ENCODE results near the gene TMEM213. TPM values are rescaled to one million over a fixed set of nuclear protein-coding genes. Genes with fewer than 3 reads are reported as not detected.

TMEM213 gene
- total RNA-seq, 1 donor from 2014 or later: not detected

DNA sequence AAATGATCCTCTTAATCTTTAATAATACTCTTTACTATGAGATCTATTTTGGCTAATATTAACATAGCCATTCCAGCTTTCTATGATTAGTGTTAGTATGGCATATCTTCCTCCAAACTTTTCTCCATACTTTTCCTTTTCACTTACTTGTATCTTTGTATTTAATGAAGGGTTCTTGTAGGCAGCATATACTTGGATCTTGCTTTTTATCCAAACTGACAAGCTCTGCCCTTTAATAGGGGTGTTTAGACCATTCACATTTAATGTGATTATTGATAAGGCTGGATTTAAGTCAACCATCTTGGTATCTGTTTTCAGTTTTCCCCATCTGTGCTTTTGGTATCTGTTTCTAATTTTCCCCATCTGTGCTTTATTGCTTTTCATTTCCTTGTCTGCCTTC, 59.9 kb downstream of the TMEM213 start:
- H3K4me3 Mint-ChIP-seq (ENCODE audit: unreplicated experiment): no peak overlapping the region
- no peak overlapping the region for H3K27ac Mint-ChIP-seq (ENCODE audit: unreplicated experiment)
- TF ChIP-seq, protein P1, sequence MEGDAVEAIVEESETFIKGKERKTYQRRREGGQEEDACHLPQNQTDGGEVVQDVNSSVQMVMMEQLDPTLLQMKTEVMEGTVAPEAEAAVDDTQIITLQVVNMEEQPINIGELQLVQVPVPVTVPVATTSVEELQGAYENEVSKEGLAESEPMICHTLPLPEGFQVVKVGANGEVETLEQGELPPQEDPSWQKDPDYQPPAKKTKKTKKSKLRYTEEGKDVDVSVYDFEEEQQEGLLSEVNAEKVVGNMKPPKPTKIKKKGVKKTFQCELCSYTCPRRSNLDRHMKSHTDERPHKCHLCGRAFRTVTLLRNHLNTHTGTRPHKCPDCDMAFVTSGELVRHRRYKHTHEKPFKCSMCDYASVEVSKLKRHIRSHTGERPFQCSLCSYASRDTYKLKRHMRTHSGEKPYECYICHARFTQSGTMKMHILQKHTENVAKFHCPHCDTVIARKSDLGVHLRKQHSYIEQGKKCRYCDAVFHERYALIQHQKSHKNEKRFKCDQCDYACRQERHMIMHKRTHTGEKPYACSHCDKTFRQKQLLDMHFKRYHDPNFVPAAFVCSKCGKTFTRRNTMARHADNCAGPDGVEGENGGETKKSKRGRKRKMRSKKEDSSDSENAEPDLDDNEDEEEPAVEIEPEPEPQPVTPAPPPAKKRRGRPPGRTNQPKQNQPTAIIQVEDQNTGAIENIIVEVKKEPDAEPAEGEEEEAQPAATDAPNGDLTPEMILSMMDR (IDR thresholded peaks at IDR 0.05): no peak
- no peaks in the 10 kb centered on the region for H3K4me1 Mint-ChIP-seq (ENCODE audit: unreplicated experiment)
- H3K36me3 Mint-ChIP-seq (ENCODE audit: unreplicated experiment): peaks cover 44% of the 10 kb centered on the region
- H3K9me3 Mint-ChIP-seq (ENCODE audit: unreplicated experiment): peaks cover 16% of the 10 kb centered on the region
- DNase-seq (ENCODE audit: extremely low spot score, unreplicated experiment): no peak
- no peaks in the 10 kb centered on the region for H3K27me3 Mint-ChIP-seq (ENCODE audit: unreplicated experiment)

DNA sequence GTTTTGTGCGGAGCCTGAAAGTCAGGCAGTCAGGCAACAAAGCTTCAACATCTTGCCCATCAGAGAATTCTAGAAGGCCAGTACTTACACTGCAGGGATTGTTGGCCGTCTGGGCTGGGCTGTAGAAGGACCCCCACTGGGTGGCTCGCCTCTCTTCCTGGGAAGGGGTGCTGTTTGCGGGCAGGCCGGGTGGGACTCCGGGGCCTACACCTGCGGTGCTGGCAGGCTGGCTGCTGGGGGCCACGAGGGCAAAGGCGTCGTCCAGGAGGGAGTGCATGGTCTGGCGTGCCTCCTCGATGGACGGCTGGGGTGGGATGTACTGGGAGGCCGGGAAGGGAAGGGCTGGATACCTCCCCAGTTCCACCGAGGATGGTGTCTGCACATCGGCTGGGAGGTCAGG, 63.3 kb downstream of the TMEM213 start:
- TF ChIP-seq, protein P1 (IDR thresholded peaks at IDR 0.05): no peak
- Mint-ChIP-seq H3K9me3 (ENCODE audit: unreplicated experiment) (peaks cover 16% of the 10 kb centered on the region), H3K27ac (ENCODE audit: unreplicated experiment) (no peak overlapping the region), H3K4me3 (ENCODE audit: unreplicated experiment) (no peak overlapping the region), H3K36me3 (ENCODE audit: unreplicated experiment) (peaks cover 45% of the 10 kb centered on the region), H3K4me1 (ENCODE audit: unreplicated experiment) (peaks cover 5% of the 10 kb centered on the region), H3K27me3 (ENCODE audit: unreplicated experiment) (no peaks in the 10 kb centered on the region)
- DNase-seq (ENCODE audit: extremely low spot score, unreplicated experiment): no peak

DNA sequence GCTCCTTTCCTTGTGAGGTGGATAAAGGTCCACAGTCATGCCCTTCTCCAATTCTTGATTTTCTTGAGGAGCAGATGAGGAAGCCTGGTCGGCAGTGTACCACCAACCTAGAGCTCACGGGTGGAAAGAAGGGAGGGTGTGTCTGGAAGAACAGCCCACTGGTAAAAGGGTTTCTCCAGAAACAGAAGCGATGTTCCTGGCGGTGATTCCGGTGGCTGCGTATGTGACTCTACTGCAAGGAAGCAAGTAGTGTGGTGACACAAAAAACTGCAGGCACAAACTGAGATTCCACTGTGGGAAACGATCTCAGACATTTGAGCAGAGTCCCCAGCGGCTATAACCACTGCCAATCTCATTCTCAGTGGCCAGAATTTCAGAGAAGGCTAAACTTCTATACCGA, 66.1 kb downstream of the TMEM213 start:
- Mint-ChIP-seq H3K4me1 (ENCODE audit: unreplicated experiment) (peaks cover 5% of the 10 kb centered on the region), H3K27me3 (ENCODE audit: unreplicated experiment) (no peaks in the 10 kb centered on the region), H3K9me3 (ENCODE audit: unreplicated experiment) (no peaks in the 10 kb centered on the region), H3K4me3 (ENCODE audit: unreplicated experiment) (no peak overlapping the region), H3K27ac (ENCODE audit: unreplicated experiment) (peak overlapping the region; percentile 28), H3K36me3 (ENCODE audit: unreplicated experiment) (peaks cover 32% of the 10 kb centered on the region)
- no peak for DNase-seq (ENCODE audit: extremely low spot score, unreplicated experiment)
- TF ChIP-seq, protein P1 (IDR thresholded peaks at IDR 0.05): no peak

DNA sequence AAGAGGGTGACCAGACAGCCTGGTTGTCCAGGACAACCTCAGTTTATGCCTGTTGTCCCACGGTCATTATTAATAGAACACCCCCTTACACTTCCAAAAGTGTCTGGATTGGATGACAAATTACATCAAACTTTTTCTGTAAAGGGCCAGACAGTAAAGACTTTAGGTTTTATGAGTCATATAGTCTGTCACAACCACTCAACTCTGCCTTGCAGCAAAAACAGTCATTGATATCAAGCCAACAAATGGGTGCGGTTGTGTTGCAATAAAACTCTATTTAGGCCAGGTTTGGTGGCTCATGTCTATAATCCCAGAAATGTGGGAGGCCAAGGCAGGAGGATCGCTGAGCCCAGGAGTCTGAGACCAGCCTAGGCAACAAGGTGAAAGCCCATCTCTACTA, 66.9 kb downstream of the TMEM213 start:
- peak overlapping the region; percentile 28 for H3K27ac Mint-ChIP-seq (ENCODE audit: unreplicated experiment)
- no peaks in the 10 kb centered on the region for H3K27me3 Mint-ChIP-seq (ENCODE audit: unreplicated experiment)
- H3K9me3 Mint-ChIP-seq (ENCODE audit: unreplicated experiment): no peaks in the 10 kb centered on the region
- peaks cover 28% of the 10 kb centered on the region for H3K36me3 Mint-ChIP-seq (ENCODE audit: unreplicated experiment)
- H3K4me3 Mint-ChIP-seq (ENCODE audit: unreplicated experiment): no peak overlapping the region
- TF ChIP-seq, protein P1 (IDR thresholded peaks at IDR 0.05): no peak
- peaks cover 5% of the 10 kb centered on the region for H3K4me1 Mint-ChIP-seq (ENCODE audit: unreplicated experiment)
- DNase-seq (ENCODE audit: extremely low spot score, unreplicated experiment): no peak

DNA sequence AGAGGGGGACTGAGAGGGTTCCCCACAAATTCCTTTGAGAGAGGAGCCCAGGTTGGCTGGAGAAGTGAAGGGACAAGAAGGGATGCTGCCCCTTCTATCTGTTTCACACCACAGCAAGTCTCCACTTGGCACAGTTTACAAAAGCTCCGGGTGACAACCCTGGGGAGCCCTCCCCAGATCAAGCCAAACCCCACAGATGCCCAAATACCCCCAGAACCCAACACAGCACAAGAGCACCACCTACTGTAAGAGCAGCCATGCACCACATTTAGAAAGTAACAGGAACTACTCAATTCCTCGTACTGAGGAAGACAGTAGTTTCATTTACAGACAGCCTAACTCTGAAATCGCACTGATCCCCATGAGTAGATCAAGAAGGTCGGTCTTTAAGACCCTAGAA, 68.0 kb downstream of the TMEM213 start:
- DNase-seq (ENCODE audit: extremely low spot score, unreplicated experiment): no peak
- Mint-ChIP-seq H3K4me1 (ENCODE audit: unreplicated experiment) (peaks cover 9% of the 10 kb centered on the region), H3K36me3 (ENCODE audit: unreplicated experiment) (peaks cover 22% of the 10 kb centered on the region), H3K27me3 (ENCODE audit: unreplicated experiment) (no peaks in the 10 kb centered on the region), H3K4me3 (ENCODE audit: unreplicated experiment) (no peak overlapping the region), H3K9me3 (ENCODE audit: unreplicated experiment) (no peaks in the 10 kb centered on the region), H3K27ac (ENCODE audit: unreplicated experiment) (no peak overlapping the region)
- TF ChIP-seq, protein P1 (IDR thresholded peaks at IDR 0.05): peak; percentile 42
